Smooth muscle cell (in vitro differentiated cells): ENCODE data around the gene ACTMAP. TPM values are rescaled to one million over a fixed set of nuclear protein-coding genes. Genes with fewer than 3 reads are reported as not detected.

Experiments used
- DNase-seq: peaks from one replicate; lab custom pipeline; 2025; ENCODE audit not compliant: unreplicated experiment; lab: John Stamatoyannopoulos, UW
- H2AFZ ChIP-seq: fragments of 200-600 bp; sonication (generic); 2 replicates; pipeline ENCODE4 v1.6.0; 2016; ENCODE audit warnings: antibody characterized with exemption, low read depth, mild to moderate bottlenecking
- H3F3A ChIP-seq: fragments of 200-600 bp; sonication (generic); 2 replicates; pipeline ENCODE4 v1.6.0; 2017; ENCODE audit warnings: antibody characterized with exemption, low read depth
- H3K27ac ChIP-seq: fragments of 200-600 bp; sonication (generic); 2 replicates; pipeline ENCODE4 v1.5.1; 2016; ENCODE audit warnings: low read depth, mild to moderate bottlenecking
- H3K27me3 ChIP-seq: fragments of 200-600 bp; sonication (generic); 2 replicates; pipeline ENCODE4 v1.6.1; 2016; ENCODE audit warnings: low read depth, mild to moderate bottlenecking
- H3K36me3 ChIP-seq: fragments of 200-600 bp; sonication (generic); 2 replicates; pipeline ENCODE4 v1.5.1; 2016; ENCODE audit warnings: low read depth
- H3K4me1 ChIP-seq: fragments of 200-600 bp; sonication (generic); 2 replicates; pipeline ENCODE4 v1.5.1; 2016; ENCODE audit warnings: low read depth
- H3K4me2 ChIP-seq: fragments of 200-600 bp; sonication (generic); 2 replicates; pipeline ENCODE4 v1.6.0; 2016; ENCODE audit warnings: mild to moderate bottlenecking
- H3K4me3 ChIP-seq: fragments of 200-600 bp; sonication (generic); 2 replicates; pipeline ENCODE4 v1.5.1; 2016; ENCODE audit warnings: mild to moderate bottlenecking
- H3K79me2 ChIP-seq: fragments of 200-600 bp; sonication (generic); 2 replicates; pipeline ENCODE4 v1.6.0; 2016; ENCODE audit warnings: low read depth, mild to moderate bottlenecking
- H3K9ac ChIP-seq: fragments of 200-600 bp; sonication (generic); 2 replicates; pipeline ENCODE4 v1.6.0; 2016; ENCODE audit warnings: low read depth
- H3K9me3 ChIP-seq: fragments of 200-600 bp; sonication (generic); replicated peaks from 2 replicates; pipeline ENCODE4 v1.5.1; 2016; ENCODE audit warnings: low read depth
- H4K20me1 ChIP-seq: fragments of 200-600 bp; sonication (generic); 2 replicates; pipeline ENCODE4 v1.6.0; 2016; ENCODE audit warnings: low read depth
- CTCF ChIP-seq: fragments of 200-600 bp; sonication (generic); IDR thresholded peaks from 2 replicates; pipeline ENCODE4 v1.5.1; 2017; ENCODE audit warnings: borderline replicate concordance, mild to moderate bottlenecking, antibody characterized with exemption; ENCODE audit not compliant: insufficient read depth, poor library complexity, severe bottlenecking
- WGBS: methylation state at CpG from one replicate; pipeline ENCODE4 v1.1.7; 2016; ENCODE audit warnings: low lambda C conversion rate; 5-methylcytosine and 5-hydroxymethylcytosine counted together
- polyA plus RNA-seq: library from polyadenylated mRNA; unstranded; fragments of >200 nt; fragmentation: Nextera tagmentation; extraction: Ambion mirVana; gene quantifications from 2 replicates; pipeline ENCODE4 v1.2.1, GENCODE V29; 2016
- total RNA-seq: library from RNA; depleted of rRNA; stranded (reverse); fragments of >200 nt; gene quantifications from 2 replicates; pipeline ENCODE4 v1.2.3, GENCODE V29; 2014

The ACTMAP gene
- total and polyA plus RNA-seq, 2 experiments from 2014 or later: 2.9 to 8.6 TPM

GRCh38 chr19:40742477-40742876, 7.8 kb downstream of the ACTMAP start:
- H3K4me3 ChIP-seq: no peak overlapping the region
- H3K9me3 ChIP-seq: no peaks in the 10 kb centered on the region
- H4K20me1 ChIP-seq: no peaks in the 10 kb centered on the region
- H3K4me2 ChIP-seq: no peak overlapping the region
- no peaks in the 10 kb centered on the region for H3K36me3 ChIP-seq
- H3K9ac ChIP-seq: no peak overlapping the region
- DNase-seq: no peak
- no peaks in the 10 kb centered on the region for H3K27me3 ChIP-seq
- no peaks in the 10 kb centered on the region for H3K4me1 ChIP-seq
- H3K27ac ChIP-seq: no peak overlapping the region
- H2AFZ ChIP-seq: no peak overlapping the region
- TF ChIP-seq CTCF: no peak
- H3F3A ChIP-seq: peaks cover 8% of the 10 kb centered on the region
- no peaks in the 10 kb centered on the region for H3K79me2 ChIP-seq
- WGBS: 95% methylated on average over 17 of the region's 17 CpGs

- no peaks in the 10 kb centered on the region for H3K27me3 ChIP-seq
- peaks cover 8% of the 10 kb centered on the region for H3F3A ChIP-seq
- 92% methylated on average over 10 of the region's 10 CpGs for WGBS
- H3K9me3 ChIP-seq: no peaks in the 10 kb centered on the region
- H4K20me1 ChIP-seq: no peaks in the 10 kb centered on the region
- H3K4me1 ChIP-seq: no peaks in the 10 kb centered on the region
- H3K27ac ChIP-seq: no peak overlapping the region
- no peak overlapping the region for H3K4me3 ChIP-seq
- no peak overlapping the region for H3K4me2 ChIP-seq
- H3K36me3 ChIP-seq: no peaks in the 10 kb centered on the region
- DNase-seq: no peak
- H3K9ac ChIP-seq: no peak overlapping the region
- H3K79me2 ChIP-seq: no peaks in the 10 kb centered on the region
- TF ChIP-seq CTCF: no peak
- H2AFZ ChIP-seq: no peak overlapping the region
These were observed 8.5 kb downstream of the ACTMAP start for GRCh38 chr19:40741527-40742390.

DNA sequence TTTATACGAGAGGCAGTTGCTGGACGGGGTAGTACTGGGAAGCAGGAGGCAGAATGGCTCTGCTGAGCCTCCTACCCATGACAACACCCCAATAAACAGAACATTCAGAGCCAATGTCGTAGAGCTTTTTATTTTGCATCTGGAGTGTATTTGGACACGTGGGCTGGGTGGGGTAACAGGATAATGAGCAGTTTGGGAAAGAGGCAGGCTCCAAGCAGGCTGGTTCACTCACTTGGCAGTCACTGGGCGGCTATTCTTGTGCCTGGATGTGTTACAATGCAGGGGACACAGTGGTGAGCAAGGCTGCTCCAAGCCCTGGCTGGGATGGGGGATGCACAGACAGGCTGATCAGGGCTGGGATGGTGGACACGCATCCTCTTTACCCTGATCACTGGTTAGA, 9.5 kb downstream of the ACTMAP start:
- peaks cover 6% of the 10 kb centered on the region for H3F3A ChIP-seq
- no peak for TF ChIP-seq CTCF
- H3K9me3 ChIP-seq: no peaks in the 10 kb centered on the region
- H3K4me3 ChIP-seq: no peak overlapping the region
- H3K9ac ChIP-seq: no peak overlapping the region
- H2AFZ ChIP-seq: no peak overlapping the region
- WGBS: 86% methylated on average over 6 of the region's 6 CpGs
- no peak overlapping the region for H3K27ac ChIP-seq
- no peaks in the 10 kb centered on the region for H3K79me2 ChIP-seq
- H3K27me3 ChIP-seq: no peaks in the 10 kb centered on the region
- H3K4me1 ChIP-seq: no peaks in the 10 kb centered on the region
- H3K4me2 ChIP-seq: no peak overlapping the region
- H3K36me3 ChIP-seq: no peaks in the 10 kb centered on the region
- DNase-seq: no peak
- no peaks in the 10 kb centered on the region for H4K20me1 ChIP-seq
